Measurements from ENCODE around the gene PHEX. TPM values are rescaled to one million over a fixed set of nuclear protein-coding genes. Genes with fewer than 3 reads are reported as not detected.

Gene PHEX
- total and polyA plus RNA-seq, 2 experiments from 2014 or later: 0.05 to 0.21 TPM

DNA sequence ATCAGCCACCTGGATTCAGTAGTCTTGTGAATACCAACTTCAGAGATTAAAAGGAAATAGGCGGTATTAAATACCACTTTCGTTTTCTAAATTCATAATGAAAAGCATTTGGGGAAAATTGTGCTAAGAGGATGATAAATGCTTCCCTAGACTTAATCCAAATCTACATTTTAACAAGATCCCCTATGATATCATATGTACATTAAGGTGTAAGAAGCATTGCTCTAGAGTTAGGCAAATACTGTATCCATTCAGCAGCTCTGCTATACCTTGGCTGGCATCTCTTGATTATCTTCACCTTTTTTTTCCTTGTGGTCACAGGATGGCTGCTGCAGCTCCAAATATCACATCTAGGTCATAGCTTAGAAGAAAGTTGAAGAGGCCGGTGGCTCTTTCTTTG is 40.6 kb upstream of the PHEX start:
- no peak overlapping the region for H3K27ac ChIP-seq (ENCODE audit: low read depth)
- H2AFZ ChIP-seq: no peak overlapping the region
- no peaks in the 10 kb centered on the region; the same call in 1 of the 2 replicates for H3K4me1 ChIP-seq (ENCODE audit: insufficient read depth)
- Mint-ChIP-seq H3K36me3 (ENCODE audit: low read depth) (peaks cover 79% of the 10 kb centered on the region), H3K4me1 (peaks cover 9% of the 10 kb centered on the region; the same call in 2 of the 3 replicates), H3K27ac (no peak overlapping the region), H3K4me3 (no peak overlapping the region), H3K9me3 (no peaks in the 10 kb centered on the region), H3K27me3 (ENCODE audit: insufficient read depth, low read depth, poor library complexity) (peaks cover 2% of the 10 kb centered on the region)
- H3K36me3 ChIP-seq (ENCODE audit: insufficient read depth): peaks cover 4% of the 10 kb centered on the region
- TF ChIP-seq JUNB (IDR thresholded peaks at IDR 0.05; ENCODE audit: unreplicated experiment) (no peak), POLR2AphosphoS5 (IDR thresholded peaks at IDR 0.05; ENCODE audit: low read depth) (no peak), STAT1 (IDR thresholded peaks at IDR 0.05; ENCODE audit: unreplicated experiment) (no peak), EZH2 (IDR thresholded peaks at IDR 0.05; ENCODE audit: low read depth, unreplicated experiment) (no peak), NANOG (IDR thresholded peaks at IDR 0.05; ENCODE audit: borderline replicate concordance) (no peak), EZH2phosphoT487 (IDR thresholded peaks at IDR 0.05; ENCODE audit: unreplicated experiment) (no peak), ZNF114 (CRISPR knock-in tag; IDR thresholded peaks at IDR 0.05) (no peak), ZNF331 (CRISPR knock-in tag; IDR thresholded peaks at IDR 0.05; ENCODE audit: low read depth) (no peak)
- TF ChIP-seq, protein P1, sequence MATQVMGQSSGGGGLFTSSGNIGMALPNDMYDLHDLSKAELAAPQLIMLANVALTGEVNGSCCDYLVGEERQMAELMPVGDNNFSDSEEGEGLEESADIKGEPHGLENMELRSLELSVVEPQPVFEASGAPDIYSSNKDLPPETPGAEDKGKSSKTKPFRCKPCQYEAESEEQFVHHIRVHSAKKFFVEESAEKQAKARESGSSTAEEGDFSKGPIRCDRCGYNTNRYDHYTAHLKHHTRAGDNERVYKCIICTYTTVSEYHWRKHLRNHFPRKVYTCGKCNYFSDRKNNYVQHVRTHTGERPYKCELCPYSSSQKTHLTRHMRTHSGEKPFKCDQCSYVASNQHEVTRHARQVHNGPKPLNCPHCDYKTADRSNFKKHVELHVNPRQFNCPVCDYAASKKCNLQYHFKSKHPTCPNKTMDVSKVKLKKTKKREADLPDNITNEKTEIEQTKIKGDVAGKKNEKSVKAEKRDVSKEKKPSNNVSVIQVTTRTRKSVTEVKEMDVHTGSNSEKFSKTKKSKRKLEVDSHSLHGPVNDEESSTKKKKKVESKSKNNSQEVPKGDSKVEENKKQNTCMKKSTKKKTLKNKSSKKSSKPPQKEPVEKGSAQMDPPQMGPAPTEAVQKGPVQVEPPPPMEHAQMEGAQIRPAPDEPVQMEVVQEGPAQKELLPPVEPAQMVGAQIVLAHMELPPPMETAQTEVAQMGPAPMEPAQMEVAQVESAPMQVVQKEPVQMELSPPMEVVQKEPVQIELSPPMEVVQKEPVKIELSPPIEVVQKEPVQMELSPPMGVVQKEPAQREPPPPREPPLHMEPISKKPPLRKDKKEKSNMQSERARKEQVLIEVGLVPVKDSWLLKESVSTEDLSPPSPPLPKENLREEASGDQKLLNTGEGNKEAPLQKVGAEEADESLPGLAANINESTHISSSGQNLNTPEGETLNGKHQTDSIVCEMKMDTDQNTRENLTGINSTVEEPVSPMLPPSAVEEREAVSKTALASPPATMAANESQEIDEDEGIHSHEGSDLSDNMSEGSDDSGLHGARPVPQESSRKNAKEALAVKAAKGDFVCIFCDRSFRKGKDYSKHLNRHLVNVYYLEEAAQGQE (IDR thresholded peaks at IDR 0.05; ENCODE audit: unreplicated experiment): no peak
- TF ChIP-seq, protein P2, sequence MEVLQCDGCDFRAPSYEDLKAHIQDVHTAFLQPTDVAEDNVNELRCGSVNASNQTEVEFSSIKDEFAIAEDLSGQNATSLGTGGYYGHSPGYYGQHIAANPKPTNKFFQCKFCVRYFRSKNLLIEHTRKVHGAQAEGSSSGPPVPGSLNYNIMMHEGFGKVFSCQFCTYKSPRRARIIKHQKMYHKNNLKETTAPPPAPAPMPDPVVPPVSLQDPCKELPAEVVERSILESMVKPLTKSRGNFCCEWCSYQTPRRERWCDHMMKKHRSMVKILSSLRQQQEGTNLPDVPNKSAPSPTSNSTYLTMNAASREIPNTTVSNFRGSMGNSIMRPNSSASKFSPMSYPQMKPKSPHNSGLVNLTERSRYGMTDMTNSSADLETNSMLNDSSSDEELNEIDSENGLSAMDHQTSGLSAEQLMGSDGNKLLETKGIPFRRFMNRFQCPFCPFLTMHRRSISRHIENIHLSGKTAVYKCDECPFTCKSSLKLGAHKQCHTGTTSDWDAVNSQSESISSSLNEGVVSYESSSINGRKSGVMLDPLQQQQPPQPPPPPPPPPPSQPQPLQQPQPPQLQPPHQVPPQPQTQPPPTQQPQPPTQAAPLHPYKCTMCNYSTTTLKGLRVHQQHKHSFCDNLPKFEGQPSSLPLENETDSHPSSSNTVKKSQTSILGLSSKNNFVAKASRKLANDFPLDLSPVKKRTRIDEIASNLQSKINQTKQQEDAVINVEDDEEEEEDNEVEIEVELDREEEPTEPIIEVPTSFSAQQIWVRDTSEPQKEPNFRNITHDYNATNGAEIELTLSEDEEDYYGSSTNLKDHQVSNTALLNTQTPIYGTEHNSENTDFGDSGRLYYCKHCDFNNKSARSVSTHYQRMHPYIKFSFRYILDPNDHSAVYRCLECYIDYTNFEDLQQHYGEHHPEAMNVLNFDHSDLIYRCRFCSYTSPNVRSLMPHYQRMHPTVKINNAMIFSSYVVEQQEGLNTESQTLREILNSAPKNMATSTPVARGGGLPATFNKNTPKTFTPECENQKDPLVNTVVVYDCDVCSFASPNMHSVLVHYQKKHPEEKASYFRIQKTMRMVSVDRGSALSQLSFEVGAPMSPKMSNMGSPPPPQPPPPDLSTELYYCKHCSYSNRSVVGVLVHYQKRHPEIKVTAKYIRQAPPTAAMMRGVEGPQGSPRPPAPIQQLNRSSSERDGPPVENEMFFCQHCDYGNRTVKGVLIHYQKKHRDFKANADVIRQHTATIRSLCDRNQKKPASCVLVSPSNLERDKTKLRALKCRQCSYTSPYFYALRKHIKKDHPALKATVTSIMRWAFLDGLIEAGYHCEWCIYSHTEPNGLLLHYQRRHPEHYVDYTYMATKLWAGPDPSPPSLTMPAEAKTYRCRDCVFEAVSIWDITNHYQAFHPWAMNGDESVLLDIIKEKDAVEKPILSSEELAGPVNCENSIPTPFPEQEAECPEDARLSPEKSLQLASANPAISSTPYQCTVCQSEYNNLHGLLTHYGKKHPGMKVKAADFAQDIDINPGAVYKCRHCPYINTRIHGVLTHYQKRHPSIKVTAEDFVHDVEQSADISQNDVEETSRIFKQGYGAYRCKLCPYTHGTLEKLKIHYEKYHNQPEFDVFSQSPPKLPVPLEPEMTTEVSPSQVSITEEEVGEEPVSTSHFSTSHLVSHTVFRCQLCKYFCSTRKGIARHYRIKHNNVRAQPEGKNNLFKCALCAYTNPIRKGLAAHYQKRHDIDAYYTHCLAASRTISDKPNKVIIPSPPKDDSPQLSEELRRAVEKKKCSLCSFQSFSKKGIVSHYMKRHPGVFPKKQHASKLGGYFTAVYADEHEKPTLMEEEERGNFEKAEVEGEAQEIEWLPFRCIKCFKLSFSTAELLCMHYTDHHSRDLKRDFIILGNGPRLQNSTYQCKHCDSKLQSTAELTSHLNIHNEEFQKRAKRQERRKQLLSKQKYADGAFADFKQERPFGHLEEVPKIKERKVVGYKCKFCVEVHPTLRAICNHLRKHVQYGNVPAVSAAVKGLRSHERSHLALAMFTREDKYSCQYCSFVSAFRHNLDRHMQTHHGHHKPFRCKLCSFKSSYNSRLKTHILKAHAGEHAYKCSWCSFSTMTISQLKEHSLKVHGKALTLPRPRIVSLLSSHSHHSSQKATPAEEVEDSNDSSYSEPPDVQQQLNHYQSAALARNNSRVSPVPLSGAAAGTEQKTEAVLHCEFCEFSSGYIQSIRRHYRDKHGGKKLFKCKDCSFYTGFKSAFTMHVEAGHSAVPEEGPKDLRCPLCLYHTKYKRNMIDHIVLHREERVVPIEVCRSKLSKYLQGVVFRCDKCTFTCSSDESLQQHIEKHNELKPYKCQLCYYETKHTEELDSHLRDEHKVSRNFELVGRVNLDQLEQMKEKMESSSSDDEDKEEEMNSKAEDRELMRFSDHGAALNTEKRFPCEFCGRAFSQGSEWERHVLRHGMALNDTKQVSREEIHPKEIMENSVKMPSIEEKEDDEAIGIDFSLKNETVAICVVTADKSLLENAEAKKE (CRISPR knock-in tag; IDR thresholded peaks at IDR 0.05): no peak
- TF ChIP-seq, protein P3, sequence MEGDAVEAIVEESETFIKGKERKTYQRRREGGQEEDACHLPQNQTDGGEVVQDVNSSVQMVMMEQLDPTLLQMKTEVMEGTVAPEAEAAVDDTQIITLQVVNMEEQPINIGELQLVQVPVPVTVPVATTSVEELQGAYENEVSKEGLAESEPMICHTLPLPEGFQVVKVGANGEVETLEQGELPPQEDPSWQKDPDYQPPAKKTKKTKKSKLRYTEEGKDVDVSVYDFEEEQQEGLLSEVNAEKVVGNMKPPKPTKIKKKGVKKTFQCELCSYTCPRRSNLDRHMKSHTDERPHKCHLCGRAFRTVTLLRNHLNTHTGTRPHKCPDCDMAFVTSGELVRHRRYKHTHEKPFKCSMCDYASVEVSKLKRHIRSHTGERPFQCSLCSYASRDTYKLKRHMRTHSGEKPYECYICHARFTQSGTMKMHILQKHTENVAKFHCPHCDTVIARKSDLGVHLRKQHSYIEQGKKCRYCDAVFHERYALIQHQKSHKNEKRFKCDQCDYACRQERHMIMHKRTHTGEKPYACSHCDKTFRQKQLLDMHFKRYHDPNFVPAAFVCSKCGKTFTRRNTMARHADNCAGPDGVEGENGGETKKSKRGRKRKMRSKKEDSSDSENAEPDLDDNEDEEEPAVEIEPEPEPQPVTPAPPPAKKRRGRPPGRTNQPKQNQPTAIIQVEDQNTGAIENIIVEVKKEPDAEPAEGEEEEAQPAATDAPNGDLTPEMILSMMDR (conservative IDR thresholded peaks at IDR 0.05; ENCODE audit: low read depth in 2 of 2): no peak
- H3K9me2 ChIP-seq (ENCODE audit: insufficient read depth): no peaks in the 10 kb centered on the region
- DNase-seq (ENCODE audit: low spot score) (no peak), ATAC-seq (no peak)
- H3F3A ChIP-seq (replicated peaks; ENCODE audit: low read depth): no peaks in the 10 kb centered on the region
- H3K27me3 ChIP-seq (ENCODE audit: insufficient read depth): no peaks in the 10 kb centered on the region
- no peak overlapping the region for H3K4me3 ChIP-seq
- no peak overlapping the region for H3K4me2 ChIP-seq
- no peaks in the 10 kb centered on the region for H4K20me1 ChIP-seq (replicated peaks; ENCODE audit: insufficient read depth)
- no peaks in the 10 kb centered on the region for H3K79me2 ChIP-seq (replicated peaks; ENCODE audit: insufficient read depth)
